Bronchial epithelial cell (primary cell): Measurements from ENCODE around the gene UPF3B. TPM values are rescaled to one million over a fixed set of nuclear protein-coding genes. Genes with fewer than 3 reads are reported as not detected.

ENCODE experiments used
- DNase-seq: peaks from one replicate; pipeline ENCODE4 v3.0.0-alpha.2; 2010; ENCODE audit warnings: low read depth
- FAIRE-seq: peaks from 2 replicates; lab custom pipeline; 2011; peaks lifted over from hg19 to GRCh38; lab: Jason Lieb, UNC
- H3K27me3 ChIP-seq: 2 replicates; pipeline ENCODE4 v1.5.1; 2011; ENCODE audit warnings: low read length; ENCODE audit not compliant: control insufficient read depth, insufficient read depth
- H3K36me3 ChIP-seq: 2 replicates; pipeline ENCODE4 v1.5.1; 2011; ENCODE audit warnings: low read length; ENCODE audit not compliant: control insufficient read depth, insufficient read depth
- H3K4me3 ChIP-seq: 2 replicates; pipeline ENCODE4 v1.5.1; 2011; ENCODE audit warnings: mild to moderate bottlenecking, low read depth, low read length, control low read depth
- total RNA-seq: library from RNA; depleted of rRNA; stranded (reverse); fragments of >200 nt; gene quantifications from 2 replicates; pipeline ENCODE4 v1.2.1, GENCODE V29; 2014
- TF ChIP-seq, protein P1 (sequence below): IDR thresholded peaks from 2 replicates; pipeline ENCODE4 v1.5.1; 2011; ENCODE audit warnings: mild to moderate bottlenecking, moderate library complexity, low read length, control low read depth, inconsistent platforms; ENCODE audit not compliant: insufficient read depth, severe bottlenecking

Gene UPF3B
- total RNA-seq, 1 donor from 2014 or later: 1.1 TPM

DNA sequence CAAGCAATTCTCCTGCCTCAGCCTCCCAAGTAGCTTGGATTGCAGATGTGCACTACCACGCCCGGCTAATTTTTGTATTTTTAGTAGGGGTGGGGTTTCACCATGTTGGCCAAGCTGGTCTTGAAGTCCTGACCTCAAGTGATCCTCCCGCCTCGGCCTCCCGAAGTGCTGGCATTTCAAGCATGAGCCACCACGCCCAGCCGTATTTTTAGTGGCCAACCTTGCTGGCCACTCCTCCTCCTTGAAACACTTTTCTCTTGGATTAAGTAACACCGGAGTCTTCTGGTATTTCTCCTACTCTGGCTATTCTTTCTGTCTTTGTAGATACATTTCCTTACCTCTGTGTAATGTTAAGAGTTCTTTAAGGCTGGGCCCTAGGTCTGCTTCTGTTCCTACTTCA, 50.2 kb downstream of the UPF3B start:
- TF ChIP-seq, protein P1, sequence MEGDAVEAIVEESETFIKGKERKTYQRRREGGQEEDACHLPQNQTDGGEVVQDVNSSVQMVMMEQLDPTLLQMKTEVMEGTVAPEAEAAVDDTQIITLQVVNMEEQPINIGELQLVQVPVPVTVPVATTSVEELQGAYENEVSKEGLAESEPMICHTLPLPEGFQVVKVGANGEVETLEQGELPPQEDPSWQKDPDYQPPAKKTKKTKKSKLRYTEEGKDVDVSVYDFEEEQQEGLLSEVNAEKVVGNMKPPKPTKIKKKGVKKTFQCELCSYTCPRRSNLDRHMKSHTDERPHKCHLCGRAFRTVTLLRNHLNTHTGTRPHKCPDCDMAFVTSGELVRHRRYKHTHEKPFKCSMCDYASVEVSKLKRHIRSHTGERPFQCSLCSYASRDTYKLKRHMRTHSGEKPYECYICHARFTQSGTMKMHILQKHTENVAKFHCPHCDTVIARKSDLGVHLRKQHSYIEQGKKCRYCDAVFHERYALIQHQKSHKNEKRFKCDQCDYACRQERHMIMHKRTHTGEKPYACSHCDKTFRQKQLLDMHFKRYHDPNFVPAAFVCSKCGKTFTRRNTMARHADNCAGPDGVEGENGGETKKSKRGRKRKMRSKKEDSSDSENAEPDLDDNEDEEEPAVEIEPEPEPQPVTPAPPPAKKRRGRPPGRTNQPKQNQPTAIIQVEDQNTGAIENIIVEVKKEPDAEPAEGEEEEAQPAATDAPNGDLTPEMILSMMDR: no peak
- no peaks in the 10 kb centered on the region for H3K27me3 ChIP-seq
- no peak for DNase-seq
- no peaks in the 10 kb centered on the region for H3K36me3 ChIP-seq
- no peak overlapping the region for H3K4me3 ChIP-seq
- no peak for FAIRE-seq

DNA sequence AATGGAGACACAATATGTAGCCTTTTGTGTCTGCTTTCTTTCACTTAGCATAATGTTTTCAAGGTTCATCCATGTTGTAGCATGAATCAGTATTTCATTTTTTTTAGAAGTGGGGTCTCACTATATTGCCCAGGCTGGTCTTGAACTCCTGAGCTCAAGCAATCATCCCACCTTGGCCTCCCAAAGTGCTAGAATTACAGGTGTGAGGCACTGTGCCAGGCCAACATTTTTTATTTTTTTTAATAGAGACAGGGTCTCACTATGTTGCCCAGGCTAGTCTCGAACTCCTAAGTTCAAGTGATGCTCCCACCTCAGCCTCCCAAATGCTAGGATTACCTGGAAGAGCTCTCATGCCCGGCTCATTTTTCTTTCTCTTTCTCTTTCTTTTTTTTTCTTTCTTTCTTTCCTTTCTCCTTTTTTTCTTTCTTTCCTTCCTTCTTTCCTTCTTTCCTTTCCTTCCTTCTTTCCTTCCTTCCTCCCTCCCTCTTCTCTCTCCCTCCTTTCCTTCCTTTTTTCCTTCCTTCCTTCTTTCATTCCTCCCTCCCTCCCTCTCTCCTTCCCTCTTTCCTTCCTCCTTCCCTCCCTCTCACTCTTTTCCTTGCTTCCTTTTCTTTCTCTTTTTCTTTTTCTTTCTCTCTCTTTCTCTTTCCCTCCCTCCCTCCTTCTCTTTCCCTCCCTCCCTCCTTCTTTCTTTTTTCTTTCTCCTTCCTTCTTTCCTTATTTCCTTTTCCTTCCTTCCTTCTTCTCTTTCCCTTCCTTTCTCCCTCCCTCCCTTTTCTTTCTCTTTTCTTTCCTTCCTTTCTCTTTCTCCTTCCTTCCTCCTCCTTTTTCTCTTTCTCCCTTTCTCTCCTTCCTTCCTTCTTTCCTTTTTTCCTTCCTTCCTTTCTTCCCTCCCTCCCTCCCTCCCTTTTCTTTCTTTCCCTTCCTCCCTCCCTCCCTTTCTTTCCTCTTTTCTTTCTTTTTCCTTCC, 51.2 kb downstream of the UPF3B start:
- TF ChIP-seq, protein P1: no peak
- FAIRE-seq (no peak), DNase-seq (no peak)

DNA sequence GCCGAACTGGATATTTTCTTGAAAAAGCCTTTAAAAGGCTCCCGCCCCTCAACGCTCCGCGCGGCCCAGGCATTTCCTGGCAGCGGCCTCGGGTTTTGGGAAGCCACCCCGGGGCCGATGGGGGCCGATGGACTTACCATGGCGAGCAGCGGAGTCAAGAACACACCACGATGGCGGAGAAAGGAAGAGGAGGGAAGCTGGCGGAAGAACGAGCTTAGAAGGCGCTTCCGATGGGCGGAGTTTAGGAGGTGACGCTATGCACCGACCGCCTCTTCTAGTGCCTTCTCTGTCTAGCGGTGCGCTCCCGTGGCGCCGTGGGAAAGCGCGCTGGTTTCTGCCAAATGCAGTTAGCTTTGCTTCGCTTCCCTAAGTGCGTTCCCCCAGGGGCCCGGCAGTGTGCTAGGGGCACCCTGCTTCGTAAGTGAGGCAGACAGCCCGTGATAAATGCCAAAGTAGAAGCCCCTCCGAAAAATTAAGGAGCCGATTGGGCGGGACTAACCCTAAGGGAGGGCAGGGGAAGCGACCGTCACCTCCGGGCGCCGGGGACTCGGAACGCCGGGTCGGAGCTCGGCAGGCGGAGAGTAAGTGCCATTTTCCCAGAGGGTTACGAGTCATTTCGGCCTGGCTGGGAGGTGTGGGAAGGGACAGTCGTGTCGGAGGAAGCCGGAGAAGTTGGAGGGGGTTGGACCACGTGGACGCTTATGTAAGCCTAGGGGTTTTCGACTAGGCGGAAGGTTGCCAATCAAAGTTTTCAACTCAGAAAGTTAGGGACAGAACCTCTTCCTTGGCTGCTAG, 61.1 kb downstream of the UPF3B start, which contains the start of gene RPL39:
TSS of gene RPL39 (minus strand) at position 194 of the 795 bp plus-strand sequence. CDS start at position 140, 54 bp downstream.
- Histone ChIP-seq H3K36me3 (peaks cover 4% of the 10 kb centered on the region), H3K27me3 (no peaks in the 10 kb centered on the region), H3K4me3 (peak within 1 kb of the TSS; percentile 74)
- peak; percentile 76 for DNase-seq
- FAIRE-seq: no peak
- TF ChIP-seq, protein P1: no peak

More for the DNA sequence above, 51.2 kb downstream of the UPF3B start:
- Histone ChIP-seq H3K27me3 (no peaks in the 10 kb centered on the region), H3K4me3 (no peak overlapping the region), H3K36me3 (no peaks in the 10 kb centered on the region)

- Histone ChIP-seq H3K27me3 (no peaks in the 10 kb centered on the region), H3K4me3 (peak overlapping the region; percentile 74), H3K36me3 (peaks cover 4% of the 10 kb centered on the region)
- FAIRE-seq (no peak), DNase-seq (peak; percentile 28)
- TF ChIP-seq, protein P1: peak; percentile 10
Measured at GRCh38 chrX:119790977-119791436, 61.8 kb downstream of the UPF3B start.

- TF ChIP-seq, protein P1: peak; percentile 51
- no peak for FAIRE-seq
- Histone ChIP-seq H3K36me3 (peaks cover 4% of the 10 kb centered on the region), H3K4me3 (no peak overlapping the region), H3K27me3 (no peaks in the 10 kb centered on the region)
- DNase-seq: no peak
Measured at GRCh38 chrX:119784747-119785446, 67.9 kb downstream of the UPF3B start.
